GM19468 (cell line): ENCODE data around the gene PIGS.

Source experiments
- ATAC-seq: cut with Tn5 transposase; IDR thresholded peaks from one replicate; pipeline ENCODE4 v1.9.1; 2021; ENCODE audit warnings: mild to moderate bottlenecking, moderate library complexity, moderate number of reproducible peaks; ENCODE audit not compliant: unreplicated experiment; ENCODE audit errors: extremely low read depth

PIGS gene

GRCh38 chr17:28514561-28515002 lies 56.7 kb downstream of the PIGS start:
- no peak for ATAC-seq

- ATAC-seq, result no peak
Measured at GRCh38 chr17:28513476-28513875, 57.8 kb downstream of the PIGS start.

DNA sequence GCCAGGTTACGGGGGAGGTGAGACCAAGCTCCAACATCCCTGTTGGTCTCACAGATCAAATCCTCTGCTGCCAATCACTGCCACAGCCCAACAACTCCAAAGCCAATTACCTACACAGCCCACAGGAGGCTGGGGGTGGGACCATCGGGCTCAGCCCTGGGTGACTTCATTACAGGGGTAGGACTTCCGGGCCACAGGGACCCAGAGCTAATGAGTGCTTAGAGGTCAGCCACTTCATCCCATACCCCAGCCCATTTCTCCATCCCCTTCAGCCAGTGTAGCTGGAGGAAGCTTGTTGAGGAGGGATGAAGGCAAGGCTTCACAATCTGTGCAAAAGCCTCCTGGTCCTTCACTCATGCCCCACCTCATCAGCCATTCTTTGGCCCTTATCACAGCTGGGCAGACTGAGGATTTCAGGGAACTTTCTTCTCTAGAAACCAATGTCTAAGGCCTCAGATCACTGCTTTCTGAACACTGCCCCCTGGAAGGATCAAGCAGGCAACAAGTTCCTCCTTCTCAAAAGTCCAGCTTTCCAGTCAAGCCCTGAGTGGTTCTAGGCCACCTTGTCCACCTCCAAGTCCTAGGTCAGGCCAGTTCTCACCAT lies 59.4 kb downstream of the PIGS start:
- ATAC-seq, result no peak

- no peak for ATAC-seq
Measured at GRCh38 chr17:28509789-28510188, 61.5 kb downstream of the PIGS start.

- no peak for ATAC-seq
Measured at GRCh38 chr17:28508211-28508724, 63.1 kb downstream of the PIGS start.

DNA sequence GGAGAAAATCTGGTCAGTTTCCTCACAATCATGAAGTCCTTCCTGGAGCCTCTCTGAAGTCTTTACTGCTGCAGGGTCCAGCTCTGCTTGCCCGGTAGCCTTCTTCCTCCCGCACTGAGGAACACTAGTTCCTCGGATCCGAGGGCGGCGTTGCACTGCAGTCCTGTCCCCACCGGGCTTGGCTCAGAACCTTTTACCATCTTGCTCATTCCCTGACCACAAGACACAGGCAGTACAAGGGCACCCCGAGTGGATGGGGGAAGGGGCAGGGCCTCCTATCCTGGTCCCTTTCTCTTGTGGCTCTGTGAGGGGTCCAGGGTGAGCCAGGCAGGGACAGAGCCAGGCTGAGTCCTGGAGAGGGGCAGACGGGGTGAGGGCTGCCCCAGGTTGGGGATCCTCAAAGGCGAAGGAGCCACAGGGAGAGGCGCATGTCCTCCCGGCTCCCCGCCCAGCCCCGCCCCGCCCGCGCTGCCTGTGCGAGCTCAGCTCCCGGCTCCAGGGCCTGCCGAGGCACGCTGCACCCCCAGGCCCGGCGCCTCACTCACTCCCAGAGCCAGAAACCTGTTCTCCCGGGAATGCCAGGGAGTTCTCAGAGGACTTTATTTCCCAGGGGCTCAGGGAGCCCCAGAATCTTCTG lies 63.6 kb downstream of the PIGS start:
- ATAC-seq, result no peak

DNA sequence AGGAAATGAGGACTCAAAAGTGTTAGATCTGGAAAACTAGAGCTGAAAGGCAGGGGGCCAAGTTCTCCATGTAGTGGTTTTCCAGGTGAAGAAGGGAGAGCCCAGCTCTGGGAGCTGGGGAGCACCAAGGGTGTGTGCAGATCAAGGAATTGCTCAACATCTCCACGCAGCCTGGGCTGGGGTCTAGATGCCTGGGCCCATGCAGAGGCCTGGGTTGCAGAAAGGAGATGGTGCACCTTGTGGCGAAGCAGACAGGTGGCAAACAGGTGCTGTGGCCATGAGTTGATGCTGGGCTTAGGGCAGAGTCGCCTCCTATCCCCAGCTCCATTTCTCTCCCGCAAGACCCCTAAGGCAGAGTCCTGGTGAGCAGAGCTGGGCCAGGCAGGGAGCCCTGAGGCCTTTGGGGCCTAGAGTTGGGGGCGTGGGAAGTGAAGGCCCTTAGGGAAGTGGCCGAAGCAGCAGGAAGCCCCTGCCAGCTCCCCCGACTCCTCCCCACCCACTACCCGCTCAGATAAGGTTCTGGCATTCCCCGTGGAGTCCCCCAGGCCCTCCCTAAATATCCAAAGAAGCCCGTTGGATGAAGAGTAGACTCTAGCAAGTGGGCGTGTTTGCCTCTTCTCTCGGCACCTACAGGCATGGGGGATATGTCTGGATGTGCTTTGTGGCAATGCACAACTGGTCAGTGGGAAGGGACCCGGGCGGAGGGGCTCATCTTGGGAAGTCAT lies 64.4 kb downstream of the PIGS start:
- no peak for ATAC-seq

DNA sequence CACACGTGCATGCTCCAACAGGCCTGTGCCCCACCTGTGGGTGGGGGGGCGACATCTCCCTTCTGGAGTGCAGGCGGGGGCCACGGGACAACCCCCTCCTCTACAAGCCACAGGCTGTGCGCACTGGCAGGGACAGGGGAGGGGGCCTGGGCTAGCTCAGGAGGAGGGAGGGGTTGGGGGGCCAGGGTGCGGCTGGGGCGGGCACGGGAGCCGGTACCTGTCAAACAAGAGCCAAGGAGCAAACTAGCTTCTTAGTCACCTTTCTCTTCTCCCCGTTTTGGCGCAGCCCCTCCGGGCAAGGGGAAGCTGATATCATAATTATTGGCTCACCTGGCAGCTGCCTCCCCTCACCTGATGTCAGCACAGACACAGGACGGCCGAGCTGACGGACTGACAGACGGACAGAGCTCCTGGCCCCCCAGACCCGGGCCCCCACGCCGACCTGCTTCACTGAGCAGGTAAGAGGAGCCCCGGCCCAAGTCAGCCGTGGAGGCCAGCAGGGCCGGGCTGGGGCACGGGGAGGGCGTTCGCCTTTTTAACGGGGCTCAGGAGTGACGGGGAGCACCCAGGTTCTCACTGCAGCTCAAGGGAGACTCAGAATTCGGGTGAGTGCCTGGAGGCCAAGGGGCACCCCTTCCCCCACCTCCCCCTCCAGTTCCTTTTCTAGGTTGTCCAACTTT lies 65.2 kb downstream of the PIGS start, which contains the start of gene FOXN1:
Gene FOXN1, plus strand, starts transcription at position 363 of the 680 bp plus-strand sequence. CDS start 17,622 bp downstream, outside the sequence.
- ATAC-seq, result no peak

DNA sequence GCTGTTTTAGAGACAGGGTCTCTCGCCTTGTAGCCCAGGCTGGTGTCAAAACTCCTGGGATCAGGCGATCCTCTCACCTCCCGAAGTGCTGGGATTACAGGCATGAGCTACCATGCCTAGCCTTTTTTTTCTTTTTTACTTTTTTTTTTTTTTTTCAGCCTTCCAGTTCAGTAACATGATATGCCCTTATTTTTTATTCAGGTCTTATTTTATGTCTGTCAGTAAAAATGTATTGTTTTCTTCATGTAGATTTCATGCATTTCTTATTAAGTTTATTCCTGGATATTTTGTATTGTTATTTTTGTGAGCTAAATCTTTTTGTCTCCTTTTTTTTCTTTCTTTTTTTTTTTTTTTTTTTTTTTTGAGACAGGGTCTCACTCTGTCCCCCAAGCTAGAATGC lies 67.9 kb downstream of the PIGS start:
- no peak for ATAC-seq
